ENCODE results near the gene TNFAIP3. TPM values are rescaled to one million over a fixed set of nuclear protein-coding genes. Genes with fewer than 3 reads are reported as not detected.
"Not testable (repeated sequence)": the region's sequence is repeated elsewhere in the genome, so short reads cannot be mapped to it uniquely, and the experiment has no call there.

Gene TNFAIP3
- total RNA-seq (2014; rRNA removed; shearing (Covaris generic); ENCODE audit: low replicate concordance): 6.1 and 19.2 TPM in 2 replicates

- in situ Hi-C loops (cut with HindIII; ENCODE audit: low pct_unique_long_range_greater_than_20kb, low sequenced_read_pairs): no loop called here
- peak; percentile 93 for DNase-seq (ENCODE audit: low read depth)
Measured at GRCh38 chr6:137866914-137867684, at the start of gene TNFAIP3. Gene TNFAIP3, plus strand, starts transcription at chr6:137867259. Its CDS starts 3,969 bp downstream, at chr6:137871228.

- in situ Hi-C loops (cut with HindIII; ENCODE audit: low pct_unique_long_range_greater_than_20kb, low sequenced_read_pairs): no loop called here
Measured at GRCh38 chr6:137818440-137818839, 48.6 kb upstream of the TNFAIP3 start.

GRCh38 chr6:137819740-137820139 is 47.3 kb upstream of the TNFAIP3 start:
- in situ Hi-C loops (cut with HindIII; ENCODE audit: low pct_unique_long_range_greater_than_20kb, low sequenced_read_pairs): no loop called here
- no peak for DNase-seq (ENCODE audit: low read depth)

More at GRCh38 chr6:137818440-137818839, 48.6 kb upstream of the TNFAIP3 start:
- DNase-seq (ENCODE audit: low read depth): no peak

GRCh38 chr6:137820425-137820824 is 46.6 kb upstream of the TNFAIP3 start:
- DNase-seq (ENCODE audit: low read depth): no peak
- in situ Hi-C loops (cut with HindIII; ENCODE audit: low pct_unique_long_range_greater_than_20kb, low sequenced_read_pairs): no loop called here

GRCh38 chr6:137820952-137821351 is 46.1 kb upstream of the TNFAIP3 start:
- in situ Hi-C loops (cut with HindIII; ENCODE audit: low pct_unique_long_range_greater_than_20kb, low sequenced_read_pairs): no loop called here
- DNase-seq (ENCODE audit: low read depth): no peak

- in situ Hi-C loops (cut with HindIII; ENCODE audit: low pct_unique_long_range_greater_than_20kb, low sequenced_read_pairs): no loop called here
- no peak for DNase-seq (ENCODE audit: low read depth)
Measured at GRCh38 chr6:137821491-137821890, 45.6 kb upstream of the TNFAIP3 start.

- in situ Hi-C loops (cut with HindIII; ENCODE audit: low pct_unique_long_range_greater_than_20kb, low sequenced_read_pairs): no loop called here
- DNase-seq (ENCODE audit: low read depth): no peak
Measured at GRCh38 chr6:137823826-137824555, 43.1 kb upstream of the TNFAIP3 start.

GRCh38 chr6:137824556-137824879 is 42.5 kb upstream of the TNFAIP3 start:
- in situ Hi-C loops (cut with HindIII; ENCODE audit: low pct_unique_long_range_greater_than_20kb, low sequenced_read_pairs): no loop called here
- DNase-seq (ENCODE audit: low read depth): no peak

- in situ Hi-C loops (cut with HindIII; ENCODE audit: low pct_unique_long_range_greater_than_20kb, low sequenced_read_pairs): no loop called here
- no peak for DNase-seq (ENCODE audit: low read depth)
Measured at GRCh38 chr6:137824896-137825295, 42.2 kb upstream of the TNFAIP3 start.

GRCh38 chr6:137827411-137827940 is 39.6 kb upstream of the TNFAIP3 start:
- in situ Hi-C loops (cut with HindIII; ENCODE audit: low pct_unique_long_range_greater_than_20kb, low sequenced_read_pairs): no loop called here

GRCh38 chr6:137827977-137828810 is 38.9 kb upstream of the TNFAIP3 start:
- DNase-seq (ENCODE audit: low read depth): no peak
- in situ Hi-C loops (cut with HindIII; ENCODE audit: low pct_unique_long_range_greater_than_20kb, low sequenced_read_pairs): no loop called here

More at GRCh38 chr6:137827411-137827940, 39.6 kb upstream of the TNFAIP3 start:
- DNase-seq (ENCODE audit: low read depth): no peak

- in situ Hi-C loops (cut with HindIII; ENCODE audit: low pct_unique_long_range_greater_than_20kb, low sequenced_read_pairs): no loop called here
- peak; percentile 37 for DNase-seq (ENCODE audit: low read depth)
Measured at GRCh38 chr6:137829641-137830083, 37.4 kb upstream of the TNFAIP3 start.

- in situ Hi-C loops (cut with HindIII; ENCODE audit: low pct_unique_long_range_greater_than_20kb, low sequenced_read_pairs): no loop called here
Measured at GRCh38 chr6:137830511-137830911, 36.5 kb upstream of the TNFAIP3 start.

GRCh38 chr6:137832110-137832509 is 34.9 kb upstream of the TNFAIP3 start:
- peak; percentile 51 for DNase-seq (ENCODE audit: low read depth)
- in situ Hi-C loops (cut with HindIII; ENCODE audit: low pct_unique_long_range_greater_than_20kb, low sequenced_read_pairs): no loop called here

More at GRCh38 chr6:137830511-137830911, 36.5 kb upstream of the TNFAIP3 start:
- DNase-seq (ENCODE audit: low read depth): no peak

GRCh38 chr6:137834508-137834907 is 32.6 kb upstream of the TNFAIP3 start:
- in situ Hi-C loops (cut with HindIII; ENCODE audit: low pct_unique_long_range_greater_than_20kb, low sequenced_read_pairs): no loop called here

GRCh38 chr6:137836788-137837187 is 30.3 kb upstream of the TNFAIP3 start:
- no peak for DNase-seq (ENCODE audit: low read depth)
- in situ Hi-C loops (cut with HindIII; ENCODE audit: low pct_unique_long_range_greater_than_20kb, low sequenced_read_pairs): no loop called here

More at GRCh38 chr6:137834508-137834907, 32.6 kb upstream of the TNFAIP3 start:
- DNase-seq (ENCODE audit: low read depth): no peak

- in situ Hi-C loops (cut with HindIII; ENCODE audit: low pct_unique_long_range_greater_than_20kb, low sequenced_read_pairs); DNase-seq (ENCODE audit: low read depth): not testable (repeated sequence)
Measured at GRCh38 chr6:137838090-137838489, 29.0 kb upstream of the TNFAIP3 start.

GRCh38 chr6:137838597-137838996 is 28.5 kb upstream of the TNFAIP3 start:
- DNase-seq (ENCODE audit: low read depth); in situ Hi-C loops (cut with HindIII; ENCODE audit: low pct_unique_long_range_greater_than_20kb, low sequenced_read_pairs): not testable (repeated sequence)

All from Caki2 (cell line).